Duodenal mucosa (tissue), 2 donors: ENCODE measurements around the gene TXNDC2.

Source experiments
- H3K27ac ChIP-seq: one replicate; pipeline ENCODE4 v1.7.0; 2013; ENCODE audit warnings: low read depth, low read length
- H3K27me3 ChIP-seq, 2 donors: one replicate each; pipeline ENCODE4 v1.7.0; 2013; ENCODE audit warnings: low read length in 2 of 2, control low read depth in 1 of 2; ENCODE audit not compliant: insufficient read depth in 2 of 2, control insufficient read depth in 1 of 2
- H3K36me3 ChIP-seq, 2 donors: one replicate each; pipeline ENCODE4 v1.7.0; 2013; ENCODE audit warnings: low read length in 2 of 2, control low read depth in 1 of 2; ENCODE audit not compliant: insufficient read depth in 2 of 2, control insufficient read depth in 1 of 2
- H3K4me1 ChIP-seq, 2 donors: one replicate each; pipeline ENCODE4 v1.7.0; 2013; ENCODE audit warnings: low read length in 2 of 2, control low read depth in 1 of 2; ENCODE audit not compliant: insufficient read depth in 2 of 2, control insufficient read depth in 1 of 2
- H3K4me3 ChIP-seq, 2 donors: one replicate each; pipeline ENCODE4 v1.7.0; 2013; ENCODE audit warnings: low read length in 2 of 2, low read depth in 1 of 2
- H3K9ac ChIP-seq, 2 donors: one replicate each; pipeline ENCODE4 v1.7.0; 2013; ENCODE audit warnings: low read length in 2 of 2, low read depth in 1 of 2
- H3K9me3 ChIP-seq, 2 donors: one replicate each; pipeline ENCODE4 v1.7.0; 2013; ENCODE audit warnings: low read length in 2 of 2, control low read depth in 1 of 2; ENCODE audit not compliant: control insufficient read depth in 1 of 2

The TXNDC2 gene

GRCh38 chr18:9926977-9927376 is 41.2 kb downstream of the TXNDC2 start:
- Histone ChIP-seq H3K27ac (no peak overlapping the region), H3K9ac (no peak overlapping the region), H3K27me3 (no peaks in the 10 kb centered on the region), H3K36me3 (no peaks in the 10 kb centered on the region), H3K4me3 (no peak overlapping the region), H3K4me1 (peaks cover 18 to 23% of the 10 kb centered on the region in 2 donors), H3K9me3 (no peaks in the 10 kb centered on the region)

GRCh38 chr18:9927392-9928063 is 41.8 kb downstream of the TXNDC2 start:
- Histone ChIP-seq H3K9me3 (no peaks in the 10 kb centered on the region), H3K27me3 (no peaks in the 10 kb centered on the region), H3K27ac (no peak overlapping the region), H3K36me3 (peaks cover 0 to 4% of the 10 kb centered on the region in 2 donors), H3K9ac (no peak overlapping the region), H3K4me1 (peaks cover 18 to 20% of the 10 kb centered on the region in 2 donors), H3K4me3 (no peak overlapping the region)

- Histone ChIP-seq H3K27ac (no peak overlapping the region), H3K9ac (no peak overlapping the region), H3K36me3 (peaks cover 5 to 12% of the 10 kb centered on the region in 2 donors), H3K9me3 (no peaks in the 10 kb centered on the region), H3K4me3 (no peak overlapping the region), H3K27me3 (no peaks in the 10 kb centered on the region), H3K4me1 (peaks cover 16 to 19% of the 10 kb centered on the region in 2 donors)
Observed at GRCh38 chr18:9928646-9929259, 43.0 kb downstream of the TXNDC2 start.

- H3K4me3 ChIP-seq = no peak overlapping the region
- H3K9me3 ChIP-seq = no peaks in the 10 kb centered on the region
- peaks cover 8 to 12% of the 10 kb centered on the region in 2 donors for H3K36me3 ChIP-seq
- no peak overlapping the region for H3K9ac ChIP-seq
- H3K4me1 ChIP-seq = peaks cover 14 to 20% of the 10 kb centered on the region in 2 donors
- no peaks in the 10 kb centered on the region for H3K27me3 ChIP-seq
- no peak overlapping the region for H3K27ac ChIP-seq
Observed at GRCh38 chr18:9930299-9930884, 44.6 kb downstream of the TXNDC2 start.

GRCh38 chr18:9931146-9931545 is 45.4 kb downstream of the TXNDC2 start:
- no peak overlapping the region for H3K9ac ChIP-seq
- H3K4me3 ChIP-seq = no peak overlapping the region
- no peaks in the 10 kb centered on the region for H3K9me3 ChIP-seq
- no peak overlapping the region for H3K27ac ChIP-seq
- H3K36me3 ChIP-seq = peaks cover 8 to 12% of the 10 kb centered on the region in 2 donors
- H3K27me3 ChIP-seq = no peaks in the 10 kb centered on the region
- peaks cover 11 to 19% of the 10 kb centered on the region in 2 donors for H3K4me1 ChIP-seq

- H3K9ac ChIP-seq = no peak overlapping the region
- peaks cover 5 to 14% of the 10 kb centered on the region in 2 donors for H3K4me1 ChIP-seq
- no peak overlapping the region for H3K27ac ChIP-seq
- H3K9me3 ChIP-seq = no peaks in the 10 kb centered on the region
- H3K36me3 ChIP-seq = peaks cover 8 to 16% of the 10 kb centered on the region in 2 donors
- no peak overlapping the region for H3K4me3 ChIP-seq
- no peaks in the 10 kb centered on the region for H3K27me3 ChIP-seq
Observed at GRCh38 chr18:9931678-9932077, 45.9 kb downstream of the TXNDC2 start.

GRCh38 chr18:9933865-9934264 is 48.1 kb downstream of the TXNDC2 start:
- Histone ChIP-seq H3K9ac (no peak overlapping the region), H3K27me3 (no peaks in the 10 kb centered on the region), H3K36me3 (peaks cover 19 to 32% of the 10 kb centered on the region in 2 donors), H3K4me3 (no peak overlapping the region), H3K9me3 (no peaks in the 10 kb centered on the region), H3K4me1 (peaks cover 2 to 10% of the 10 kb centered on the region in 2 donors), H3K27ac (no peak overlapping the region)

GRCh38 chr18:9934274-9934673 is 48.5 kb downstream of the TXNDC2 start:
- Histone ChIP-seq H3K9me3 (no peaks in the 10 kb centered on the region), H3K4me1 (peaks cover 2 to 10% of the 10 kb centered on the region in 2 donors), H3K27ac (no peak overlapping the region), H3K36me3 (peaks cover 19 to 33% of the 10 kb centered on the region in 2 donors), H3K4me3 (no peak overlapping the region), H3K27me3 (no peaks in the 10 kb centered on the region), H3K9ac (no peak overlapping the region)
